Endothelial cell of umbilical vein (primary cell): ENCODE data around the gene OSBP2.

Experiments
- EZH2 ChIP-seq: IDR thresholded peaks from 2 replicates; pipeline ENCODE4 v1.6.1; 2012; ENCODE audit warnings: borderline replicate concordance, low read depth, mild to moderate bottlenecking, moderate library complexity, low read length, inconsistent platforms; ENCODE audit not compliant: severe bottlenecking
- FOS ChIP-seq: IDR thresholded peaks from 2 replicates; pipeline ENCODE4 v1.6.1; 2011; ENCODE audit warnings: mild to moderate bottlenecking, low read length, moderate library complexity, borderline replicate concordance; ENCODE audit not compliant: insufficient read depth
- GATA2 ChIP-seq: IDR thresholded peaks from 2 replicates; pipeline ENCODE4 v1.7.0; 2011; ENCODE audit warnings: low read depth, mild to moderate bottlenecking, moderate library complexity, mixed read lengths, low read length; ENCODE audit not compliant: insufficient read length, insufficient read depth
- JUN ChIP-seq: IDR thresholded peaks from 2 replicates; pipeline ENCODE4 v1.6.1; 2011; ENCODE audit warnings: borderline replicate concordance, low read depth; ENCODE audit not compliant: insufficient read length, insufficient read depth
- MAX ChIP-seq: IDR thresholded peaks from 2 replicates; pipeline ENCODE4 v1.6.1; 2011; ENCODE audit not compliant: insufficient read depth, insufficient read length
- MYC ChIP-seq: IDR thresholded peaks from one replicate; pipeline ENCODE4 v1.6.1; 2011; ENCODE audit warnings: mild to moderate bottlenecking, low read depth, low read length
- POLR2A ChIP-seq: IDR thresholded peaks from 2 replicates; pipeline ENCODE4 v1.6.1; 2012; ENCODE audit warnings: low read depth, mild to moderate bottlenecking, control low read depth, low read length
- POLR2AphosphoS5 ChIP-seq: IDR thresholded peaks from 2 replicates; pipeline ENCODE4 v1.6.1; 2012; ENCODE audit warnings: low read depth, mild to moderate bottlenecking, control low read depth, low read length, moderate library complexity; ENCODE audit not compliant: insufficient read depth
- TF ChIP-seq, protein P1 (sequence below), 2 donors: IDR thresholded peaks; 1 replicate in 1 of 2; 2 replicates in 1 of 2; pipeline ENCODE4 v1.5.1; 2011; ENCODE audit warnings: low read length in 2 of 2, mild to moderate bottlenecking in 2 of 2, moderate library complexity in 2 of 2, control low read depth in 1 of 2, inconsistent platforms in 1 of 2, low read depth in 1 of 2; ENCODE audit not compliant: insufficient read depth in 1 of 2; ENCODE audit errors: extremely low read depth in 1 of 2

- TF ChIP-seq POLR2A (no peak), MYC (no peak), MAX (no peak), EZH2 (no peak), JUN (no peak), GATA2 (no peak), POLR2AphosphoS5 (no peak), FOS (no peak)
- TF ChIP-seq, protein P1, sequence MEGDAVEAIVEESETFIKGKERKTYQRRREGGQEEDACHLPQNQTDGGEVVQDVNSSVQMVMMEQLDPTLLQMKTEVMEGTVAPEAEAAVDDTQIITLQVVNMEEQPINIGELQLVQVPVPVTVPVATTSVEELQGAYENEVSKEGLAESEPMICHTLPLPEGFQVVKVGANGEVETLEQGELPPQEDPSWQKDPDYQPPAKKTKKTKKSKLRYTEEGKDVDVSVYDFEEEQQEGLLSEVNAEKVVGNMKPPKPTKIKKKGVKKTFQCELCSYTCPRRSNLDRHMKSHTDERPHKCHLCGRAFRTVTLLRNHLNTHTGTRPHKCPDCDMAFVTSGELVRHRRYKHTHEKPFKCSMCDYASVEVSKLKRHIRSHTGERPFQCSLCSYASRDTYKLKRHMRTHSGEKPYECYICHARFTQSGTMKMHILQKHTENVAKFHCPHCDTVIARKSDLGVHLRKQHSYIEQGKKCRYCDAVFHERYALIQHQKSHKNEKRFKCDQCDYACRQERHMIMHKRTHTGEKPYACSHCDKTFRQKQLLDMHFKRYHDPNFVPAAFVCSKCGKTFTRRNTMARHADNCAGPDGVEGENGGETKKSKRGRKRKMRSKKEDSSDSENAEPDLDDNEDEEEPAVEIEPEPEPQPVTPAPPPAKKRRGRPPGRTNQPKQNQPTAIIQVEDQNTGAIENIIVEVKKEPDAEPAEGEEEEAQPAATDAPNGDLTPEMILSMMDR (IDR thresholded peaks at IDR 0.05; ENCODE audit: extremely low read depth in 1 of 2, insufficient read depth in 1 of 2, low read depth in 1 of 2, low read length in 2 of 2): no peak
These were observed 107.0 kb downstream of the OSBP2 start for GRCh38 chr22:30801695-30802094.
